Left kidney (tissue), 2 donors: ENCODE data around the gene SPATS2. TPM values are rescaled to one million over a fixed set of nuclear protein-coding genes. Genes with fewer than 3 reads are reported as not detected.

Experiments used
- DNase-seq: peaks from one replicate; pipeline ENCODE4 v3.0.0-alpha.2; 2013
- polyA plus RNA-seq: library from polyadenylated mRNA; unstranded; fragments of 120-200 nt; gene quantifications from one replicate; pipeline ENCODE4 v1.2.1, GENCODE V29; 2013; ENCODE audit not compliant: insufficient read length

Gene SPATS2
- polyA plus RNA-seq, 1 donor: 60.5 TPM

DNA sequence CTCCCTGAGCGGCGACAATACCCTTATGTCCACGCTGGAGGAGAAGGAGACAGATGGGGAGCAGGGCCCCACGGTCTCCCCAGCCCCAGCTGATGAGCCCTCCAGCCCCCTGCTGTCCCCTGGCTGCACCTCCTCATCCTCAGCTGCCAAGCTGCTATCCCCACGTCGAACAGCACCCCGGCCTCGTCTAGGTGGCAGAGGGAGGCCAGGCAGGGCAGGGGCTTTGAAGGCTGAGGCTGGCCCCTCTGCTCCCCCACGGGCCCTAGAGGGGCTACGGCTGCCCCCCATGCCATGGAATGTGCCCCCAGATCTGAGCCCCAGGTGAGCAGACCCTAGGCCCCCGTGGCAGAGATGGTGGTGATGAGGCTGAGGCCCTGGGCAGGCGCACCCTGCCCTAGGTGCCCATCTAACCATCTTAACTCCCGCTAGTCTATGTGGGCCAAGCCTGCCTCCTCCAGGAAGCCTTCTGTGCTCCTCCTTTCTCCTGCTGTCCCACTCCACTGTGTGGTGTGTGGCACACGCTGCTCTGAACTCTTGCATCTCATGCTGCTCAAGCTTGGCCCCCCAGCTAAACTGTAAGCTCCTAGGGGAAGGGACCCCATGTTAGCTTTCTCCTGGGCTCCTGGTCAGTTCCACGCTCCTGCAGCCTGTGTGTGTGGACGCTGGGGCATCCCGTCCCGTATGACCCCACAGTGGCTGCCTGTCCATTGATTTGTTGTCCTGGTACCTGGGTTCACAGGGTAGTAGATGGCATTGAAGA lies 188.5 kb downstream of the SPATS2 start:
- DNase-seq: no peak

DNA sequence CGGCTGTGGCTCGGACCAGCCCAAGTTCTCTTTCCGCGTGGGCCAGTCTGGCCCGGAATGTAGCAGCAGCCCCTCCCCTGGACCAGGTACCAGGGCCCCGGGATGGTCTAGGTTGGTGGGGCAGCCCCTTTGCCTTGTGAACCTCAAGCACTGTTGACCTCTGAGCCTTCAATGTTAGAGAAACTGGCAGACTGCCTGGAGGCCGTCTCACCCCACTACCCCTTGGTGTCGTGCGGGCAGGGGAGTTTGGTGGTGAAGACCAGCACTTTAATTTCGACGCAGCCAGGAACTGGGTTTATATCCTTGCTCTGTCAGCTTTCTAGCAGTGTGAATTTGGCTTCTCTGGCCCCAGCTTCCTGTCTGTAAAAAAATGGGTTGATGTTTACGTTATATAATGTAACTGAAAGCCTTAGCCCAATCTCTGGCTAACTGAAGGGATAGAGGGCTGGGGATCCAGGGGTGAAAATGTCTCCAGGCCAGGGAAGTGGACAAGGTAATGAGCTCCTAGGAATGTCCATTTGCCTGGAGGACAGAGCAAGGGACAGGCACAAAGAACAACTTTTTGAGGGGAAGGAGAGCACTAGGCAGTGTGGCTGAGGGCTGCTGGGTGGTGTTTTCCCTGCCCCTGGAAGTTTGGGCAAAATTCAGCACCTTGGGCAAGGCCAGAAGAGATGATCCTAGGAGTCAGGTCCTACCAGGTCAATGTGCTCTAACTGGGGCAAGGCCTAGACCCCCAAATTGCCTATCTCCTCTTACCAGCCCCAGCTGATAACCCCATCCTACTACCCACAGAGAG lies 189.3 kb downstream of the SPATS2 start:
- no peak for DNase-seq

DNA sequence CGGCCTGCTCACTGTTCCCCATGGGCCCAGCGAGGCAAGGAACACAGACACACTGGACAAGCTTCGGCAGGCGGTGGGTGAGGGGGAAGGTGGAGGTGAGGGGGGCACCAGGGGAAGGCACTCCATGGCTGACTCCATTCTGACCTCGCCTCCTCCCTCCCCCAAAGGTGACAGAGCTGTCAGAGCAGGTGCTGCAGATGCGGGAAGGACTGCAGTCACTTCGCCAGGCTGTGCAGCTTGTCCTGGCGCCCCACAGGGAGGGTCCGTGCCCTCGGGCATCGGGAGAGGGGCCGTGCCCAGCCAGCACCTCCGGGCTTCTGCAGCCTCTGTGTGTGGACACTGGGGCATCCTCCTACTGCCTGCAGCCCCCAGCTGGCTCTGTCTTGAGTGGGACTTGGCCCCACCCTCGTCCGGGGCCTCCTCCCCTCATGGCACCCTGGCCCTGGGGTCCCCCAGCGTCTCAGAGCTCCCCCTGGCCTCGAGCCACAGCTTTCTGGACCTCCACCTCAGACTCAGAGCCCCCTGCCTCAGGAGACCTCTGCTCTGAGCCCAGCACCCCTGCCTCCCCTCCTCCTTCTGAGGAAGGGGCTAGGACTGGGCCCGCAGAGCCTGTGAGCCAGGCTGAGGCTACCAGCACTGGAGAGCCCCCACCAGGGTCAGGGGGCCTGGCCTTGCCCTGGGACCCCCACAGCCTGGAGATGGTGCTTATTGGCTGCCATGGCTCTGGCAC lies 190.1 kb downstream of the SPATS2 start:
- DNase-seq: no peak

DNA sequence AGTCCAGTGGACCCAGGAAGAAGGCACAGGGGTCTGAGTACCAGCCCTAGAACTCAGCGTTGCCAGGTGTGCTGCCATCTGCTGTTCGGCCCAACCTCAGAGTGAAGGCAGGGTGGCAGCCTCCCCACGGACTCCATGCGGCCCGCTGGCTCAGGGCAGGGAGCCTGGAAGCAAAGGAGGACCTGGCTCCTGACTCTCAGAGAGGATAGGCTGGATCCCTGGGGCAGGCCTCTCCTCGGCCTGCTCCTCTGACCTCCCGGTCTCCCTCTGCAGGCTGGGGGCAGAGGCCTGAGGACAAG lies 190.6 kb downstream of the SPATS2 start:
- no peak for DNase-seq

DNA sequence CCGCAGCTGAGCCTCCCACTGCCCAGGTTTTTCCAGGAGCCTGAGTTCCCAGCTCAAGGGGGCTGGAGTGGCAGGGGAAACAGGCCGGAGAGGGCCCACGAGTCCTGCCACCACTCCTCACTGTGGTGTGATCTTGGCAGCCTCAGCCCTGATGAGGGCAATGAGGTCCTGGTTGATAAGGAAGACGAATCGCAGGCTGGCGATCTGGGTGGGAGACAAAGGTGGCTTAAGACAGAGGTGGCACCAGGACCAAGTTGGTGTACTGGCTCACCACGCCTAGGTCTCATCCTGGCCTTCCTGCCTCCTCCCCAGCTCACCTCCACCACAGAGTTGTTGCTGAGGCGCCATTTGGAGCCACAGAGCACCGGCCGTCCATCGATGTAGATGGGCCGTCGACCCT lies 191.3 kb downstream of the SPATS2 start:
- DNase-seq: no peak

DNA sequence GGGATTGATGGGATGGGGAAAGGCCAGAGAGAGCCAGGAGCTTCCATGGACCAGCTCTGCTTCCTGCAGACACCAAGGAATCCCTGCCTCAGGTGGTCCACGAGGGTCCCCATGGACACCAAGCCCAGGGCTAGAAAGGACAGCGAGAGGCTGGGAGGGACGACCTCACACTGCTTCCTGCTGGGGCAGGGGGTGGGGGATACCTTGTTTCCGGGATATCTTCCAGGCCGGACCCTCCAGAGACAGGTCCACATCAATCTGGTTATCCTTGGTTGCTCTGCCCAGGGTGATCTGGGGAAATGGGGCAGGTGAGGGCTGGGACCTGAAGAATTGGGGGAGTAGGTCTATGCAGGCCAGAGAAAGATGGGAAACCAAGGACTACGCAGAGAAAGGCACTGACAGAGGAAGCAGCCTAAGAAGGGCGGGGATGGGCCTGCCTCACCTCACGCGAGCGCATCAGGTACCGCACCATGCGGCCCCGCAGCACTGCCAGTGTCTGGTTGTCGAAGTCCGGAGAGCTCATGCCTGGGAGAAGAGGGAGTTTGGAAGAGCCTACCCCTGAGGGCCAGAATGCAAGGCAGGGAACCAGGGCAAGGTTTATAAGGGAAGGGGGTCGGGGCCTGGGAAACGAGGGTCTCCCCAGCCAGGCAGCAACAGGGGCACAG lies 191.9 kb downstream of the SPATS2 start:
- no peak for DNase-seq

DNA sequence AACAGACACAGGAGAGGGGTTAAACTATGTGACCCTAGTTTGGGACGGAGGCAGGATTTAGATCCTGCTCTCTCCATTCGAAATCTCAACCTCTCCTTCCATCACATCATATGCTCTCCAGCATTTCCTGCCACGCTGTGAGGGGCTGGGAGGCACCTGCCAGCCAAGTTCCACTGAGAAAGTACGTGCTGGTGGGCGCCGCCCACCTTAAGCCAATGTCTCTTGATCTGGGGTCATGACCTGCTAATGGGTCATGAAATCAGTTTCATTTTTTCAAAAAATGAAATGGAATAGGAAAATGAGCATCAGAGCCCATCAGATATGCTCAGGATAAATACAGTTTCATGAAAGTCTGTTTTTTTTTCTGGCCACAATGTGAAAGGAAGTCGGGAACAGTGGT lies 193.4 kb downstream of the SPATS2 start:
- no peak for DNase-seq

DNA sequence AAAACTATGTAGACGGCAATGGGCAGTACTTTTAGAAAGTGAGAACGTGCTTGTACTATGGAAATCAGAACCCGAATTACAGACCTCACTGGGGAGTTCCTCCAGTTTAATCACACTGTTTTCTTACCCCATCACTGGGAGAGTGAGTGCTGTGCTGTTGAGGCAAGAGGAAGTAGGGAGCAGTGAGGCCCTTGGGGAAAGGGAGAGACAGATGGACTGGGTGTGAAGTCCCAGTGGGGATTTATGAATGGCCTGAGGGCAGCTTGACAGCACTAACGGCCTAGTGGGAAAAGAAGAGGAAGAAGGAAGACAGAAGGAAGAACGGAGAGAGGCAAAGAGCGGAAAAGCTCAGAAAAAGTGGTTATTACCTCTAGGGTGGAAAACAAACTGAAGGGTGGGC lies 195.0 kb downstream of the SPATS2 start:
- DNase-seq: no peak

DNA sequence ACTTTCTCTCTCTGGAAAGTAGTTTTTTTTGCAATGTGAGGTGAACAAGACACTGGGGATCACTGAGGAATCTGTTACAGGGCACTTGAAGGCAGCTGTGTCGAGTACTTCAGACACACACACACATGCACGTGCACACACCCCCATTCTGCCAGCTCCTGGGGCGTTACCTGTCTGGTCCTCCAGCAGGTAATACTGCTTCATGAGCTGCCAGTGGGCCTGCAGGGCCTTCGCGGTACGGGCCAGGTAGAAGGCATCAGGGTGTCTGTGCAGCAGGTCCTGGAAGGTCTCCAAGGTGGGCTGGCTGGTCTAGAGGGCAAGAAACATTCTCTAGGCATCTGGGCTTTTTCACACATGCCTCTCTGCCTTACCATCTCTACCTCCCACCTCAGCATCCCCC lies 195.6 kb downstream of the SPATS2 start:
- no peak for DNase-seq

DNA sequence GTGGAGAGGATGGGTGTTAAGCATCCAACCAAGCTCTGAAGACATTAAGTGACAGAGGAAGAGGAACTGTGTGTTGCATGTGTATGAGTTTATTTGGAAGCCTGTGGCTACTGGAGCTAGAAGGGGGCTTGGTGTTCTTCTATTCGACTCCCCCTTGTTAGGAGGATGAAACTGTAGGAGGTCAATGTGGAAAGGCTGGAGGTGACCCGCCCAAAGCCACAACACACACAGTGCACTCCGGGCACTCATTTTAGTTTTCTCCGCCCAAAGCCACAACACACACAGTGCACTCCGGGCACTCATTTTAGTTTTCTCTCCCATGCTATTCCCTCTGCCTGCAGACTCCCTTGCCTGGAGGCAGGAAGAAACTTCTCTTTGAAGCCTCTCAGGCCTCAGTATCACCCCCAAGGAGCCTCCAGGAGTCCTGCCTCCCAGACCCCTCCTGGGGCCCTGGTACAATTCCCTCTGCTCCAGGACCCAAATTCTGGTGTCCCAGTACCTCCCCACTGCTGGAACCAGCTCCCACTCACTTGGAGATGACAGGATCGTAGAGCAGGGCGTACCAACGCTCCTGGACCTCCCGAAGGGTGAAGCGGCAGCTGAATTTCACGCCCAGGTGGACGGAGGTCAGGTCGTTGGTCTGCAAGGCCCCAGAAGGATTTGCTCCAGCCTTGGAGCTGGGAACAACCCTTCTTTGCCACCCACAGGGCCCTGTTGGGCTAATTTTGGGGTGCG lies 196.9 kb downstream of the SPATS2 start:
- DNase-seq: no peak

DNA sequence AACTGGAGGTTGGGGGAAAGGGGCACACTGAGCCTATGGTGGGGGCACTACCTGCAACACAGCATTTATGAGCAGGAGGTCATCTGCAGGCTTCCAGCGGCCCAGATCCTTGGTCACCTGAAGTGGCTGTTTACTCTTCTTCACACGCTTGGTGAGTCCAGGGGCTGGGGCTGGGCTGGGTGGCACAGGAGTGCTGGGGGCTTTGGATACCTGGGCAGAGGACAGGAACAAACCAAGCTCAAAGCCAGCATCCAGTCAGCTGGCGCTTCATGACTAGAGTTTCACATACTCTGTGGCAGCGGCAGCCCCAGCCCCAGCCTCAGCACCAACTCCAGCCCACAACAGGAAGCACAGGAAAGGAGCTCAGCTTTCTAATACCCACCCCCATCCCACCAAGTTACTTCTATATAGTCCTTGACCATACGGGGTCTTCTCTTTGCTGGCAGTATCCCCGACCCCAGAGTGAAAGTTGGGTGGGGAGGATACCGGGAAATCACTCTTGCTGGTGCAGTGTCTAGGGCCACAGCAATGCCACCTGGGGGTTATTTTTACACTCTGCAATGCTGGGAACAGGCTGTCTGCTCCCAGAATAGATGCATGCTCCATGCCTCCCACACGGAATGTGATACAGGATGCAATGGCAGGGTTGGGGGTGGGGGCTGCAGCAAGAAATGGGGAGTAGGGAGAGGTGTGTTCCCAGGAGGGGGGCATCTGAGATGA lies 197.6 kb downstream of the SPATS2 start:
- DNase-seq: no peak

DNA sequence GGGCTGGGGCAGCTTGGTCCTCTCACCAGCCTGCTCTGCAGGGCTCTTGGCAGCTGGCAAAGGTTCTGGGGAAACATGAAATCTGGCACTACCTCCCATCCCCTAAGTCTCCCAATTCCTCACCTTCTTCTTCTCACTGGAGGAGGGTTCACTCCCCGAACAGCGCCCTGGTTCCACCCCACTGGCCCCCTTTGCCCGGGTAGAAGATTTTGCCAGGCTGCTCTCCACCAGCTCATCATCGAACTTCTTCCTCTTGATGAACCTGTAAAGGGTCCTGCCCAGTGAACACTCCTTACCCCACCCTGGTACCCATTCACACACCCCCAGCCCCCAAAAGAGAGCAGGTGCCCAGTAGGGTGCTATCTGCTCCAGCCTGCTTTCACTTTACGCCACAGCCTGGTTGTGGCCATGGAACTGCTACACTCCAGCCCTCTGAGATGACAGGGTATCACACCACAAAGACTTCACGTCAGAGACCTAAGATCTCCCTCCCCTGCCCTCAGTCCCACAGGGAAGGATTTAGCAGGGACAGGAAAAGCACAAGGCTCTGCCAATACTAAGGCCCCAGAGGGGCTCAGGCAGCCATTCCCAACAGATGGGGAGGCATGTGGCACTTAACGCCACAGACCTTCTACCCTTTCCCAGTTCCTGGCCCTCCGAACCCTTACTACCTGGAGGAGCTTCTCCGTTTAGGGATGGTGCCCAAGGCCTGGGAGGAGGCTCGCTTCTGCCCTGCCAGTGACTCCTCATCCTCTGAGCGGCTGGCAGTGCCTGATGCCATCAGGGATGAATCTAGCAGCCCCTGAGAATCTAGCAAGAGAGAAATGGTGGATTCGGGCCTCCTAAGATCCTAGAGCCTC lies 198.4 kb downstream of the SPATS2 start:
- DNase-seq: no peak

DNA sequence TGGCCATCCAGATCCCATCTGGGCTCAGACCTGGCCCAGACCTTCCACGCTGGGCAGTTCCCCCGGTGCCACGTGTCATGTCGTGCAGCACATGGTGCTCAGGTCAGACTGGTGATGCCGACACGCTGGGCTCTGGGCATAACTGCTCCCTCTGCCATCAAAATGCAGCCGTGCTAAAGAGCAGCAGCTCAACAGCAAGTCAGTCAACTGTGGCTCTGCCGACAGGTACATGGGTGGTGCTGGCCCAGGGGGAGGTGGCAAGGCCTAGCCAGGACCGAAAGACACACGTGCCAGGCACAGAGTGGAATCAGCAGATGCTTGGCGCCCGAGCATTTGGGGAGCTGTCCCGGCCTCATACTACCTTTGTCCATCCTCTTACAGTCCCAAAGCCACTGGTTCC lies 199.1 kb downstream of the SPATS2 start:
- DNase-seq: no peak

DNA sequence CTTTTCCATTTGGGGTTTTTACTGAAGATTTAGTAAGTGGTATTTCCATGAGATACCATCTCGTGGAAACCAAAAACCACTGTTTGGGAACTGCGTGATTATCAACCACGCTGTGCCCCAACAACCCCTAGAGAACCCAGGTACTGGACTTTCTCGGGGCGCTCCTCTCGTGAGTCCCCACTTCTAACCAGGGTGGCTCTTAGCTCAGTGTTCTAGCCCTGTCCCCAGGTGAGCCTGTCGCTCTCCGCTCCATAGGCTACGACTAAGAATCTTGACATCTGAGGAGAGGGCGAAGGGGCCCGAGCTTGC lies 200.0 kb downstream of the SPATS2 start:
- DNase-seq: no peak

DNA sequence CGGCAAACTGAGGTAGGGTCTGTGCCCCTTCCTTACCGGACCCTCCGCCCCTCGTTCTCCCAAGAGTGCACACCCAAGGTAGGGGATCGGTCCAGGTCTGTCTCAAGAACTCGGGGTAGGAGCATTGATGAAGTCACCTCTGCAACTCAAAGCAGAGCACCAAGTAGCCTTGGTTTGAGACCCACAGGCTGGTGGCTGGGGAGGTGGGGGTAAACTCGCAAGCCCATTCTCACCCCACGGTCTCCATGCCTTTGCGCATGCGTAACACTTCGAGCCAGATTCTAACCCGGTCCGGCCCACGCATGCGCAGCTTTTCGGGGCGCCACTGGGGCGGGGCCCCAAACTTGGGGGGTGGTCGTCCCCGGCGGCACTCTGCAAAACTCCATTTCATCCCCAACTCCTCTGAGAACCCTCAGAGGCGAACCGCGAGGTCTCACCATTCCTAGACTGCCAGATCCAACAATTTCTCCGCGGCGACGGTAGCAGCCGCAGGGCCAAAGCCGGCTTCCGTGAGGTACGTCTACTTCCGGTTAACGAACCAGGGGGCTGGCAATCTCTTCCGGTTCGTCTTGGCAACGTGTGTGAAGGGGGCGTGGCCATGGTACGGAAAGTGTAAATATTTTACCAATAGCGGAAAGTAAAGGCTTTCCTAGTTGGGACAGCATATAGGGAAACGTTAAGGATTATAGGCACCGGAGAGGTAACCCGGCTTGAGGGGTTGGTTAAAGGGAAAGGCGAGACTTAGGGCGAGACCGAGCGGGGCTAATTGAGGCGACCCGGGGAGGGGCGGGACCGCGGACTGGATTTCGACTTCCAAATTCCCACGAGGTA lies 200.6 kb downstream of the SPATS2 start, which contains the start of gene MCRS1:
Gene MCRS1 (minus strand): TSS at position 532 of the 831 bp plus-strand sequence. CDS start 1,411 bp downstream, outside the sequence.
- DNase-seq: peak; percentile 90

DNA sequence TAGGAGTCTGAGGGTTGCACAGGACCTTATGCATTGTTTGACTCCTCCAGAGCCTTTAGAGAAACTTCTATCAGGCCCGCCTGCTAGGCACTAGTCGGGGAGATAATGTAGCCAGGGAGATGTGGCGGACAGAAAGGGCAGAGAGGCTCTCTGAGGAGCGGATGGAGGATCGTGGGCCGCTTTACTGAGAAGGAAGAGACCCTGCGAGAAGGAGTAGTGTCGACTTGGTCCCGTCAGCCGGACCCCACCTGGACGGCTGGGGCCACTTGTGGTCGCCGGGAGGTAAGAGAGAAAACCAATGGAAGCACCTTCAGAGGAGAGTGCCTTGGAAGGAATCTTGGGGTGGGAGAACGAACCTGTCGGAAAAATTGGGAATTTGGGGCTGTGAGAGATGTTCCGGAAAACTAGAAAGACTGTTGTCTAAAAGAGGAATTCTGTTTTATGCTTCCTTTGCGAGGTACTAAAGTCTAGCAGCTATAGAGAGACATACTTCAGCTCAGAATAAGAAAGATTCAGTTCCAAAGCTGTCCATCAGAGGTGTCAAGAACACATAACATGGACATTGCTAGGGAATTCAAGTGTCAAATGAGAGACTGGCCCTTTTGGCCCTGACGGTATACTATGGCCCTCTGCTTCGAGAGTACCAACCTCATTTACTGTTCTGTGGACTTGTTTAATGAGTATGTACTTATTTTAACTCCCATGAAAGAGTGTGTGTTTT lies 201.3 kb downstream of the SPATS2 start:
- no peak for DNase-seq
